ENCODE results near the gene EZH2. TPM values are rescaled to one million over a fixed set of nuclear protein-coding genes. Genes with fewer than 3 reads are reported as not detected.

The EZH2 gene
- total RNA-seq, 2 experiments from 2014 or later = 45.5 to 72.2 TPM

DNA sequence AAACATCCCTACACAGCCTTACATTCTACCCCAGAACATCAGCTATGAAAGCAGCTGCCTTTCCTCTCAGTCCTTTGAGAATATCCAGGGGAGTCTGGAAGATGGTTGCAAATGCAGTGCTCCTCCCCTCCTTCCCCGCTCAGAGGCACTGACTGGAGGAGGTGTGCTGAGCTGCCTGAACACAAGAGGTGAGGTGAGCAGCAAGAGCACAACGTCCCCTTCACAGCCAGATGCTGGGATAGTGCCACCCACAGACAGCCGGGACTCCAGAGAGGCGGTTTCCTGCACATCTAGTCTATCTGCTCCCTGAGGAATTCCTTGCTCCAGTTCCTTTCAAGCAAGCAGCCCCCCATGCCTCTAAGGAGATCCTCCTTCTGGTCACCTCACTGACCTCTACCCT is 74.2 kb downstream of the EZH2 start:
- Histone ChIP-seq H3K4me3 (ENCODE audit: low read depth, low read length, poor library complexity, severe bottlenecking) (no peak overlapping the region), H3K36me3 (ENCODE audit: insufficient read depth, low read length) (peaks cover 97% of the 10 kb centered on the region), H3K27ac (ENCODE audit: low read depth, low read length, poor library complexity, severe bottlenecking) (no peak overlapping the region), H3K79me2 (ENCODE audit: insufficient read depth, low read depth, low read length) (no peaks in the 10 kb centered on the region), H3K4me2 (ENCODE audit: low read length) (no peak overlapping the region), H3K4me1 (ENCODE audit: insufficient read depth, low read length, poor library complexity, severe bottlenecking) (peaks cover 5% of the 10 kb centered on the region), H3K9me2 (ENCODE audit: insufficient read depth, low read length) (no peaks in the 10 kb centered on the region), H2AFZ (ENCODE audit: low read length) (no peak overlapping the region), H3K9me3 (ENCODE audit: low read length) (no peaks in the 10 kb centered on the region), H4K20me1 (ENCODE audit: insufficient read depth, low read length) (peaks cover 4% of the 10 kb centered on the region; the same call in 1 of the 2 replicates)
- intact Hi-C loops (cut with micrococcal nuclease; ENCODE audit: unreplicated experiment) = no loop called here
- POLR2A ChIA-PET = no interaction called here
- CTCF ChIA-PET (ENCODE audit: unreplicated experiment) = no interaction called here
- no TSS peak for BruUV-seq (replicated peaks)
- DNase-seq (ENCODE audit: low spot score) = no peak
- TF ChIP-seq EZH2phosphoT487 (IDR thresholded peaks at IDR 0.05; ENCODE audit: borderline replicate concordance, low read depth, low read length) = no peak
- TF ChIP-seq CTCF (conservative IDR thresholded peaks at IDR 0.05; ENCODE audit: low read length) = no peak

DNA sequence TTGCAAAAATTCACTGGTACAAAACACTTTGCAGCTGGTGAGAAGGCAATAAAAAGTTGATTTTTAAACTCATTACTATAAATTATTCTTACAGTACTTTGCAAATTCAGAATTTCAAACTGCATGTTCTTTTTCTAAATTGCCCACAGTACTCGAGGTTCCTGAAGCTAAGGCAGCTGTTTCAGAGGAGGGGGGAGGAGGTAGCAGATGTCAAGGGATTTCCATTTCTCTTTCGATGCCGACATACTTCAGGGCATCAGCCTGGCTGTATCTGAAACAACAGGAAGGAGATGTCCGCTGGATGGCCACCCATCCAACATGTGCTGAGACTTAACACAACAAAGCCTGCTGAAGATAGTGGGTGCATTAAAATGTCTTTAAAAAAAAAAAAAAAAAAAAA is 76.7 kb downstream of the EZH2 start:
- CTCF ChIA-PET (ENCODE audit: unreplicated experiment) = no interaction called here
- H4K20me1 ChIP-seq (ENCODE audit: insufficient read depth, low read length) = no peaks in the 10 kb centered on the region
- H3K36me3 ChIP-seq (ENCODE audit: insufficient read depth, low read length) = peaks cover 90% of the 10 kb centered on the region
- no peaks in the 10 kb centered on the region for H3K4me1 ChIP-seq (ENCODE audit: insufficient read depth, low read length, poor library complexity, severe bottlenecking)
- no peaks in the 10 kb centered on the region for H3K9me2 ChIP-seq (ENCODE audit: insufficient read depth, low read length)
- DNase-seq (ENCODE audit: low spot score) = no peak
- intact Hi-C loops (cut with micrococcal nuclease; ENCODE audit: unreplicated experiment) = no loop called here
- H3K9me3 ChIP-seq (ENCODE audit: low read length) = no peaks in the 10 kb centered on the region
- no peak overlapping the region for H3K4me3 ChIP-seq (ENCODE audit: low read depth, low read length, poor library complexity, severe bottlenecking)
- TF ChIP-seq CTCF (conservative IDR thresholded peaks at IDR 0.05; ENCODE audit: low read length) = no peak
- no peak for TF ChIP-seq EZH2phosphoT487 (IDR thresholded peaks at IDR 0.05; ENCODE audit: borderline replicate concordance, low read depth, low read length)
- H3K79me2 ChIP-seq (ENCODE audit: insufficient read depth, low read depth, low read length) = no peaks in the 10 kb centered on the region
- BruUV-seq (replicated peaks) = no TSS peak
- no peak overlapping the region for H3K27ac ChIP-seq (ENCODE audit: low read depth, low read length, poor library complexity, severe bottlenecking)
- H2AFZ ChIP-seq (ENCODE audit: low read length) = no peak overlapping the region
- no peak overlapping the region for H3K4me2 ChIP-seq (ENCODE audit: low read length)
- POLR2A ChIA-PET = interaction anchor here (0.6 to 0.7 kb wide), 4 partner anchors 9 to 265 kb away, joined by 3 to 4 read pairs (median 4); no protein-coding TSS in a partner anchor

GRCh38 chr7:148806187-148806586 is 77.9 kb downstream of the EZH2 start:
- no peak overlapping the region for H2AFZ ChIP-seq (ENCODE audit: low read length)
- H3K4me2 ChIP-seq (ENCODE audit: low read length) = no peak overlapping the region
- no TSS peak for BruUV-seq (replicated peaks)
- no peaks in the 10 kb centered on the region for H3K4me1 ChIP-seq (ENCODE audit: insufficient read depth, low read length, poor library complexity, severe bottlenecking)
- H3K79me2 ChIP-seq (ENCODE audit: insufficient read depth, low read depth, low read length) = no peaks in the 10 kb centered on the region
- POLR2A ChIA-PET = interaction anchor here (1.3 kb wide), 1 partner anchor 15 kb away, joined by 3 read pairs; no protein-coding TSS in a partner anchor
- H3K9me3 ChIP-seq (ENCODE audit: low read length) = no peaks in the 10 kb centered on the region
- H4K20me1 ChIP-seq (ENCODE audit: insufficient read depth, low read length) = no peaks in the 10 kb centered on the region
- intact Hi-C loops (cut with micrococcal nuclease; ENCODE audit: unreplicated experiment) = no loop called here
- H3K4me3 ChIP-seq (ENCODE audit: low read depth, low read length, poor library complexity, severe bottlenecking) = no peak overlapping the region
- no peak overlapping the region for H3K27ac ChIP-seq (ENCODE audit: low read depth, low read length, poor library complexity, severe bottlenecking)
- H3K9me2 ChIP-seq (ENCODE audit: insufficient read depth, low read length) = no peaks in the 10 kb centered on the region
- CTCF ChIA-PET (ENCODE audit: unreplicated experiment) = no interaction called here
- TF ChIP-seq CTCF (conservative IDR thresholded peaks at IDR 0.05; ENCODE audit: low read length) = no peak
- no peak for TF ChIP-seq EZH2phosphoT487 (IDR thresholded peaks at IDR 0.05; ENCODE audit: borderline replicate concordance, low read depth, low read length)
- DNase-seq (ENCODE audit: low spot score) = no peak
- peaks cover 90% of the 10 kb centered on the region for H3K36me3 ChIP-seq (ENCODE audit: insufficient read depth, low read length)

Measured in OCI-LY7 (cell line).